Transverse colon (tissue), 4 donors: ENCODE measurements around the gene COBLL1. TPM values are rescaled to one million over a fixed set of nuclear protein-coding genes. Genes with fewer than 3 reads are reported as not detected.

Experiments used
- DNase-seq: peaks from one replicate; pipeline ENCODE4 v3.0.0-alpha.2; 2019
- H3K27ac ChIP-seq, 4 donors: fragments of 200-600 bp; sonication (generic); 2 replicates each; pipeline ENCODE4 v1.5.1; 2016 to 2018; ENCODE audit warnings: inconsistent platforms in 4 of 4
- H3K27me3 ChIP-seq: fragments of 200-600 bp; sonication (generic); 2 replicates; pipeline ENCODE4 v1.5.1; 2017; ENCODE audit warnings: inconsistent platforms
- H3K36me3 ChIP-seq, 4 donors: fragments of 200-600 bp; sonication (generic); 2 replicates each; pipeline ENCODE4 v1.5.1; 2017 to 2019; ENCODE audit warnings: inconsistent platforms in 4 of 4
- H3K4me1 ChIP-seq, 4 donors: fragments of 200-600 bp; sonication (generic); 2 replicates each; pipeline ENCODE4 v1.5.1; 2017 to 2020; ENCODE audit warnings: inconsistent platforms in 4 of 4
- H3K4me3 ChIP-seq, 4 donors: fragments of 200-600 bp; sonication (generic); 1 replicate in 1 of 4; 2 replicates in 3 of 4; pipeline versions ENCODE4 v1.5.1 to v1.6.1; 2017 to 2019; ENCODE audit warnings: inconsistent platforms in 4 of 4
- H3K9me3 ChIP-seq, 2 donors: fragments of 200-600 bp; sonication (generic); 2 replicates each; pipeline ENCODE4 v1.5.1; 2017 to 2019; ENCODE audit warnings: inconsistent platforms in 2 of 2
- CTCF ChIP-seq, 5 experiments: fragments of 200-600 bp in 3 of 5; fragments of 450-650 bp in 2 of 5; sonication (generic) in 3 of 5; IDR thresholded peaks; 1 replicate in 2 of 5; 2 replicates in 3 of 5; pipeline ENCODE4 v1.5.1; 2016 to 2017; ENCODE audit warnings: antibody characterized with exemption in 5 of 5, inconsistent platforms in 3 of 5, mild to moderate bottlenecking in 2 of 5, moderate library complexity in 1 of 5
- EP300 ChIP-seq: sonication (generic); formaldehyde crosslinking; IDR thresholded peaks from one replicate; pipeline ENCODE4 v1.6.1; 2017; ENCODE audit warnings: antibody characterized with exemption, low read depth
- POLR2A ChIP-seq: fragments of 450-650 bp; IDR thresholded peaks from one replicate; pipeline ENCODE4 v1.6.1; 2016; ENCODE audit warnings: antibody characterized with exemption, mild to moderate bottlenecking, moderate library complexity
- POLR2AphosphoS5 ChIP-seq, 3 donors: sonication (generic); formaldehyde crosslinking; IDR thresholded peaks; one replicate each; pipeline ENCODE4 v1.6.1; 2016; ENCODE audit warnings: antibody characterized with exemption in 3 of 3
- WGBS, 2 donors: methylation state at CpG; one replicate each; pipeline ENCODE4 v1.1.5; 2018; ENCODE audit warnings: low coverage in 1 of 2; 5-methylcytosine and 5-hydroxymethylcytosine counted together
- in situ Hi-C, 4 donors: fragments of 200-750 bp; cut with MboI; loops; one replicate each; pipeline versions ENCODE4 v1.15.0 to v1.15.1; 2017; ENCODE audit warnings: low sequenced_read_pairs in 3 of 4, low pct_ligation_motif_present in 1 of 4, low pct_unique_long_range_greater_than_20kb in 1 of 4
- intact Hi-C: fragments of 100-400 bp; cut with DNase I; formaldehyde crosslinking; loops from one replicate; pipeline ENCODE4 v1.15.1; 2023; ENCODE audit warnings: low total_unique reads
- small RNA-seq, 4 donors: library from RNA; depleted of rRNA; stranded (forward); fragments of <200 nt; gene quantifications; one replicate each; pipeline ENCODE3, GENCODE V24; 2016
- total RNA-seq, 4 donors: library from RNA; depleted of rRNA; stranded (reverse); fragments of >200 nt; gene quantifications; one replicate each; pipeline ENCODE4 v1.1.0, GENCODE V29; 2016

The COBLL1 gene
- total RNA-seq, 4 donors from 2014 or later: 21.7 to 129 (median 30.7) TPM

GRCh38 chr2:164651361-164651760 lies 190.3 kb downstream of the COBLL1 start:
- TF ChIP-seq POLR2AphosphoS5 (IDR thresholded peaks at IDR 0.05): no peak
- no peak for TF ChIP-seq POLR2A
- TF ChIP-seq EP300: no peak
- no peak for TF ChIP-seq CTCF (IDR thresholded peaks at IDR 0.05)
- Histone ChIP-seq H3K4me1 (no peaks in the 10 kb centered on the region), H3K27me3 (no peaks in the 10 kb centered on the region), H3K36me3 (no peaks in the 10 kb centered on the region), H3K9me3 (peaks cover 12 to 27% of the 10 kb centered on the region in 2 donors), H3K4me3 (no peak overlapping the region), H3K27ac (no peak overlapping the region)
- in situ Hi-C loops (no loop called here), intact Hi-C loops (no loop called here)
- DNase-seq: no peak
- WGBS, 2 donors: 67% methylated on average over 1 of the region's 1 CpG; no CpG with 5 or more reads in 1 of the 2 donors

GRCh38 chr2:164644036-164644700 lies 197.5 kb downstream of the COBLL1 start:
- intact Hi-C loops (no loop called here), in situ Hi-C loops (no loop called here)
- H3K27me3 ChIP-seq: no peaks in the 10 kb centered on the region
- no peak overlapping the region for H3K4me3 ChIP-seq
- H3K27ac ChIP-seq: no peak overlapping the region
- peaks cover 0 to 11% of the 10 kb centered on the region in 2 donors for H3K9me3 ChIP-seq
- no peak for TF ChIP-seq CTCF (IDR thresholded peaks at IDR 0.05)
- no peak for TF ChIP-seq POLR2AphosphoS5 (IDR thresholded peaks at IDR 0.05)
- TF ChIP-seq POLR2A: no peak
- TF ChIP-seq EP300: no peak
- no peak for DNase-seq
- no peaks in the 10 kb centered on the region for H3K36me3 ChIP-seq
- 87 to 88% methylated on average over 1 of the region's 1 CpG for WGBS, 2 donors
- no peaks in the 10 kb centered on the region for H3K4me1 ChIP-seq

- 78 to 91% methylated on average over 7 to 8 of the region's 8 CpGs for WGBS, 2 donors
- Histone ChIP-seq H3K4me1 (no peaks in the 10 kb centered on the region), H3K9me3 (peaks cover 0 to 2% of the 10 kb centered on the region in 2 donors), H3K27ac (no peak overlapping the region), H3K4me3 (no peak overlapping the region), H3K36me3 (no peaks in the 10 kb centered on the region), H3K27me3 (no peaks in the 10 kb centered on the region)
- TF ChIP-seq POLR2A: no peak
- no peak for TF ChIP-seq EP300
- no peak for TF ChIP-seq CTCF (IDR thresholded peaks at IDR 0.05)
- no peak for TF ChIP-seq POLR2AphosphoS5 (IDR thresholded peaks at IDR 0.05)
- intact Hi-C loops (no loop called here), in situ Hi-C loops (no loop called here)
- no peak for DNase-seq
Measured at GRCh38 chr2:164642946-164643555, 198.6 kb downstream of the COBLL1 start.

- intact Hi-C loops (no loop called here), in situ Hi-C loops (no loop called here)
- Histone ChIP-seq H3K36me3 (no peaks in the 10 kb centered on the region), H3K27me3 (no peaks in the 10 kb centered on the region), H3K4me1 (no peaks in the 10 kb centered on the region), H3K9me3 (no peaks in the 10 kb centered on the region), H3K27ac (no peak overlapping the region), H3K4me3 (no peak overlapping the region)
- no peak for TF ChIP-seq POLR2AphosphoS5 (IDR thresholded peaks at IDR 0.05)
- no peak for TF ChIP-seq CTCF (IDR thresholded peaks at IDR 0.05)
- no peak for TF ChIP-seq EP300
- TF ChIP-seq POLR2A: no peak
- no peak for DNase-seq
- 83 to 95% methylated on average over 2 of the region's 2 CpGs for WGBS, 2 donors
Measured at GRCh38 chr2:164642268-164642667, 199.4 kb downstream of the COBLL1 start.

Small RNA genes within 50 kb of the gene (small RNA-seq; reads per million reads assigned to genes)
- 0 reads per million in 4 donors for gene RNA5SP110
- 0 reads per million in 4 donors for gene SNORA70F

Other genes with a start within 250 kb of the COBLL1 start
- 1 to 10 TPM in 2 of 4 donors, not detected in 2; 2.5 to 3.4 TPM for gene GRB14, start 220.3 kb downstream of the COBLL1 start, total RNA-seq
- 10 to 100 TPM in 1 of 4 donors, 1 to 10 TPM in 2, not detected in 1; 2.4 to 12.0 (median 3.3) TPM for gene SLC38A11, start 113.7 kb upstream of the COBLL1 start, total RNA-seq